SK-N-SH treated with all-trans-retinoic acid at 6 μM for 48 hours (cell line): ENCODE data around the gene INSYN2B.

ENCODE experiments used
- ATAC-seq: fragments of 200-7000 bp; cut with Tn5 transposase; 3 replicates; pipeline ENCODE4 v1.9.1; 2020; ENCODE audit warnings: mild to moderate bottlenecking, moderate library complexity
- ARNTL ChIP-seq: fragments of 450-650 bp; formaldehyde crosslinking; IDR thresholded peaks from 2 replicates; pipeline ENCODE4 v1.5.0; 2020; ENCODE audit warnings: low read depth, mild to moderate bottlenecking, moderate library complexity, borderline replicate concordance
- BACH2 ChIP-seq: fragments of 250-450 bp; sonication (Bioruptor Pico); IDR thresholded peaks from 2 replicates; pipeline ENCODE4 v1.9.0; 2021; ENCODE audit warnings: mild to moderate bottlenecking, borderline replicate concordance
- CREB5 ChIP-seq: fragments of 250-450 bp; sonication (Bioruptor Pico); IDR thresholded peaks from 2 replicates; pipeline ENCODE4 v1.5.1; 2020; ENCODE audit warnings: low read depth, mild to moderate bottlenecking, moderate library complexity
- CSDC2 ChIP-seq: fragments of 250-450 bp; sonication (Bioruptor Pico); IDR thresholded peaks from 2 replicates; pipeline ENCODE4 v1.5.0; 2020; ENCODE audit warnings: mild to moderate bottlenecking, moderate library complexity
- CSRNP3 ChIP-seq: fragments of 250-450 bp; sonication (Bioruptor Pico); IDR thresholded peaks from 2 replicates; pipeline ENCODE4 v1.5.1; 2021; ENCODE audit warnings: mild to moderate bottlenecking, moderate library complexity
- ESRRG ChIP-seq: fragments of 250-450 bp; sonication (Bioruptor Pico); IDR thresholded peaks from 2 replicates; pipeline ENCODE4 v1.6.1; 2021; ENCODE audit warnings: mild to moderate bottlenecking
- GLIS3 ChIP-seq: fragments of 250-450 bp; sonication (Bioruptor Pico); IDR thresholded peaks from 2 replicates; pipeline ENCODE4 v1.5.0; 2020; ENCODE audit warnings: mild to moderate bottlenecking, moderate library complexity
- ISL1 ChIP-seq: fragments of 250-450 bp; sonication (Bioruptor Pico); IDR thresholded peaks from 2 replicates; pipeline ENCODE4 v2.1.2; 2022; ENCODE audit warnings: mild to moderate bottlenecking, moderate library complexity
- OSR1 ChIP-seq: fragments of 250-450 bp; sonication (Bioruptor Pico); IDR thresholded peaks from 2 replicates; pipeline ENCODE4 v1.8.0; 2022; ENCODE audit warnings: moderate library complexity, mild to moderate bottlenecking, inconsistent platforms
- PATZ1 ChIP-seq: fragments of 250-450 bp; sonication (Bioruptor Pico); IDR thresholded peaks from 2 replicates; pipeline ENCODE4 v1.8.0; 2020; ENCODE audit warnings: mild to moderate bottlenecking, moderate library complexity, borderline replicate concordance
- PPARA ChIP-seq: fragments of 250-450 bp; sonication (Bioruptor Pico); IDR thresholded peaks from 2 replicates; pipeline ENCODE4 v1.5.0; 2020; ENCODE audit warnings: mild to moderate bottlenecking, borderline replicate concordance
- RARB ChIP-seq: fragments of 250-450 bp; sonication (Bioruptor Pico); IDR thresholded peaks from 2 replicates; pipeline ENCODE4 v1.8.0; 2021; ENCODE audit warnings: mild to moderate bottlenecking, moderate library complexity
- SNAI2 ChIP-seq: fragments of 250-450 bp; sonication (Bioruptor Pico); IDR thresholded peaks from 2 replicates; pipeline ENCODE4 v1.5.0; 2020; ENCODE audit warnings: mild to moderate bottlenecking, moderate library complexity
- TCF4 ChIP-seq: fragments of 250-450 bp; sonication (Bioruptor Pico); IDR thresholded peaks from 2 replicates; pipeline ENCODE4 v1.8.0; 2021; ENCODE audit warnings: mild to moderate bottlenecking, moderate library complexity, borderline replicate concordance
- TOX ChIP-seq: fragments of 250-450 bp; sonication (Bioruptor Pico); IDR thresholded peaks from 2 replicates; pipeline ENCODE4 v1.8.0; 2021; ENCODE audit warnings: mild to moderate bottlenecking, moderate library complexity, borderline replicate concordance
- TSHZ2 ChIP-seq: fragments of 250-450 bp; sonication (Bioruptor Pico); IDR thresholded peaks from 2 replicates; pipeline ENCODE4 v1.5.0; 2020; ENCODE audit warnings: mild to moderate bottlenecking, moderate library complexity
- ZC3H10 ChIP-seq: fragments of 250-450 bp; sonication (Bioruptor Pico); IDR thresholded peaks from 2 replicates; pipeline ENCODE4 v1.5.1; 2021; ENCODE audit warnings: mild to moderate bottlenecking, moderate library complexity
- ZFP3 ChIP-seq: fragments of 250-450 bp; sonication (Bioruptor Pico); IDR thresholded peaks from 2 replicates; pipeline ENCODE4 v1.5.0; 2020; ENCODE audit warnings: mild to moderate bottlenecking, moderate library complexity
- ZFP30 ChIP-seq: fragments of 450-650 bp; formaldehyde crosslinking; IDR thresholded peaks from 2 replicates; pipeline ENCODE4 v1.5.0; 2022; ENCODE audit warnings: mild to moderate bottlenecking, moderate library complexity
- ZNF565 ChIP-seq: fragments of 450-650 bp; formaldehyde crosslinking; conservative IDR thresholded peaks from 2 replicates; pipeline ENCODE4 v1.5.0; 2020; ENCODE audit warnings: low read depth, mild to moderate bottlenecking, moderate library complexity
- ZNF70 ChIP-seq: fragments of 450-650 bp; formaldehyde crosslinking; IDR thresholded peaks from 2 replicates; pipeline ENCODE4 v1.5.0; 2020; ENCODE audit warnings: mild to moderate bottlenecking, moderate library complexity
- ZNF8 ChIP-seq: fragments of 450-650 bp; formaldehyde crosslinking; IDR thresholded peaks from 2 replicates; pipeline ENCODE4 v1.5.0; 2020; ENCODE audit warnings: mild to moderate bottlenecking, moderate library complexity

INSYN2B gene

GRCh38 chr5:170008376-170008775 is 28.1 kb upstream of the INSYN2B start:
- TF ChIP-seq GLIS3 (CRISPR knock-in tag) (no peak), ZNF8 (CRISPR knock-in tag) (no peak), ESRRG (CRISPR knock-in tag) (no peak), CSRNP3 (CRISPR knock-in tag) (no peak), ZNF70 (CRISPR knock-in tag) (no peak), BACH2 (CRISPR knock-in tag) (no peak), TOX (CRISPR knock-in tag) (no peak), ZFP3 (no peak), ZFP30 (CRISPR knock-in tag) (no peak), CREB5 (CRISPR knock-in tag) (no peak), OSR1 (CRISPR knock-in tag) (no peak), PATZ1 (CRISPR knock-in tag) (no peak), PPARA (no peak), ARNTL (CRISPR knock-in tag) (no peak), ISL1 (no peak), ZNF565 (CRISPR knock-in tag) (no peak), CSDC2 (CRISPR knock-in tag) (no peak), SNAI2 (CRISPR knock-in tag) (no peak), TCF4 (no peak), RARB (CRISPR knock-in tag) (no peak)
- TF ChIP-seq, all 23 proteins: peak for 0
- no peak for ATAC-seq

DNA sequence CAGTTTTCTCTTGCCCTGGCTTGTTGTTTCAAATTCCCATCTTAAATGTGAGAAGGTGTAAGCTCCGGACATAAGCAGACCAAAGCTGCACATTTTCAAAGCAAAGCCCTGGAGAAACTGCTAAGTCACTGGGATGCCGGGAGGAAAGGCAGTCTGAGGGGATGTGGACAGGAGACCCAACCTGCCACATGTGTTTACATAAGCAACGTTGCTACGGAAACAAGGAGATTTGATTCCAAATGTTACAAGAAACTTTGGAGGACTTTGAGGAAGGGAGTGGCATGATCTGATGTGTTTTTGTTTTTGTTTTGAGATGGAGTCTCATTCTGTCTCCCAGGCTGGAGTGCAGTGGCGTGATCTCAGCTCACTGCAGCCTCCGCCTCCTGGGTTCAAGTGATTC is 25.7 kb upstream of the INSYN2B start:
- TF ChIP-seq SNAI2 (CRISPR knock-in tag) (no peak), TCF4 (no peak), ZC3H10 (CRISPR knock-in tag) (no peak), GLIS3 (CRISPR knock-in tag) (no peak), ISL1 (no peak), ZFP30 (CRISPR knock-in tag) (no peak), TSHZ2 (no peak), BACH2 (CRISPR knock-in tag) (no peak), RARB (CRISPR knock-in tag) (no peak), ARNTL (CRISPR knock-in tag) (no peak), ZNF8 (CRISPR knock-in tag) (no peak), ZFP3 (no peak), PATZ1 (CRISPR knock-in tag) (no peak), ESRRG (CRISPR knock-in tag) (no peak), ZNF565 (CRISPR knock-in tag) (no peak), TOX (CRISPR knock-in tag) (no peak)
- no peak for ATAC-seq

GRCh38 chr5:170000155-170000554 is 19.9 kb upstream of the INSYN2B start:
- no peak for ATAC-seq
- TF ChIP-seq ZNF8 (CRISPR knock-in tag), result no peak
- TF ChIP-seq TOX (CRISPR knock-in tag), result no peak
- no peak for TF ChIP-seq ESRRG (CRISPR knock-in tag)
- TF ChIP-seq, all 23 proteins: peak for 0
